ENCODE measurements around the gene RAB11FIP2.

RAB11FIP2 gene

GRCh38 chr10:118027397-118027796, 19.3 kb downstream of the RAB11FIP2 start:
- H3K4me3 ChIP-seq (replicated peaks; ENCODE audit: low read depth, low read length) = no peak overlapping the region
- no peak for TF ChIP-seq CTCF (IDR thresholded peaks at IDR 0.05; ENCODE audit: low read depth, low read length, missing control alignments)
- no peak for DNase-seq (ENCODE audit: extremely low read depth, low read depth)

- no peak overlapping the region for H3K4me3 ChIP-seq (replicated peaks; ENCODE audit: low read depth, low read length)
- DNase-seq (ENCODE audit: extremely low read depth, low read depth) = no peak
- no peak for TF ChIP-seq CTCF (IDR thresholded peaks at IDR 0.05; ENCODE audit: low read depth, low read length, missing control alignments)
Observed at GRCh38 chr10:118026936-118027335, 19.8 kb downstream of the RAB11FIP2 start.

- no peak for DNase-seq (ENCODE audit: extremely low read depth, low read depth)
- TF ChIP-seq CTCF (IDR thresholded peaks at IDR 0.05; ENCODE audit: low read depth, low read length, missing control alignments) = no peak
- no peak overlapping the region for H3K4me3 ChIP-seq (replicated peaks; ENCODE audit: low read depth, low read length)
Observed at GRCh38 chr10:118020365-118020764, 26.4 kb downstream of the RAB11FIP2 start.

- DNase-seq (ENCODE audit: extremely low read depth, low read depth) = no peak
- H3K4me3 ChIP-seq (replicated peaks; ENCODE audit: low read depth, low read length) = no peak overlapping the region
- TF ChIP-seq CTCF (IDR thresholded peaks at IDR 0.05; ENCODE audit: low read depth, low read length, missing control alignments) = no peak
Observed at GRCh38 chr10:118017850-118018249, 28.9 kb downstream of the RAB11FIP2 start.

- no peak overlapping the region for H3K4me3 ChIP-seq (replicated peaks; ENCODE audit: low read depth, low read length)
- no peak for DNase-seq (ENCODE audit: extremely low read depth, low read depth)
- no peak for TF ChIP-seq CTCF (IDR thresholded peaks at IDR 0.05; ENCODE audit: low read depth, low read length, missing control alignments)
Observed at GRCh38 chr10:118017071-118017740, 29.5 kb downstream of the RAB11FIP2 start.

GRCh38 chr10:118012952-118013525, 33.7 kb downstream of the RAB11FIP2 start:
- TF ChIP-seq CTCF (IDR thresholded peaks at IDR 0.05; ENCODE audit: low read depth, low read length, missing control alignments) = no peak
- no peak for DNase-seq (ENCODE audit: extremely low read depth, low read depth)
- no peak overlapping the region for H3K4me3 ChIP-seq (replicated peaks; ENCODE audit: low read depth, low read length)

All from HFF-Myc (cell line).